Fibroblast of skin of abdomen (primary cell): ENCODE results near the gene OSCAR.

ENCODE experiments used
- DNase-seq: peaks from one replicate; pipeline ENCODE4 v3.0.0-alpha.2; 2013

OSCAR gene

GRCh38 chr19:54084410-54084809 lies 16.2 kb downstream of the OSCAR start:
- no peak for DNase-seq

- no peak for DNase-seq
Measured at GRCh38 chr19:54081032-54081431, 19.6 kb downstream of the OSCAR start, which contains the start of gene TARM1. TARM1 (minus strand) TSS chr19:54081365; CDS start chr19:54081340, 25 bp downstream.

- no peak for DNase-seq
Measured at GRCh38 chr19:54077334-54077733, 23.3 kb downstream of the OSCAR start.

GRCh38 chr19:54074851-54075250 lies 25.8 kb downstream of the OSCAR start:
- DNase-seq, result no peak

GRCh38 chr19:54073829-54074228 lies 26.8 kb downstream of the OSCAR start:
- no peak for DNase-seq

GRCh38 chr19:54069470-54069869 lies 31.1 kb downstream of the OSCAR start:
- no peak for DNase-seq

GRCh38 chr19:54063350-54064116 lies 37.1 kb downstream of the OSCAR start, which contains the start of gene VSTM1:
VSTM1 (minus strand) TSS chr19:54063897; CDS start chr19:54063777, 120 bp downstream.
- no peak for DNase-seq

- DNase-seq, result no peak
Measured at GRCh38 chr19:54062643-54063042, 38.0 kb downstream of the OSCAR start.

GRCh38 chr19:54047616-54048015 lies 53.0 kb downstream of the OSCAR start:
- DNase-seq, result no peak

GRCh38 chr19:54045771-54046170 lies 54.8 kb downstream of the OSCAR start:
- no peak for DNase-seq
